ENCODE results near the gene HADHB.
"Not testable (repeated sequence)": the region's sequence is repeated elsewhere in the genome, so short reads cannot be mapped to it uniquely, and the experiment has no call there.

Gene HADHB

GRCh38 chr2:26326514-26326913 lies 81.8 kb downstream of the HADHB start:
- in situ Hi-C loops (cut with MboI; ENCODE audit: low sequenced_read_pairs), result no loop called here

- in situ Hi-C loops (cut with MboI; ENCODE audit: low sequenced_read_pairs), result no loop called here
Measured at GRCh38 chr2:26327291-26328272, 82.8 kb downstream of the HADHB start.

- in situ Hi-C loops (cut with MboI; ENCODE audit: low sequenced_read_pairs), result not testable (repeated sequence)
Measured at GRCh38 chr2:26329083-26329482, 84.3 kb downstream of the HADHB start.

GRCh38 chr2:26330114-26330549 lies 85.4 kb downstream of the HADHB start:
- in situ Hi-C loops (cut with MboI; ENCODE audit: low sequenced_read_pairs), result no loop called here

GRCh38 chr2:26330604-26331003 lies 85.9 kb downstream of the HADHB start:
- in situ Hi-C loops (cut with MboI; ENCODE audit: low sequenced_read_pairs), result no loop called here

GRCh38 chr2:26331321-26331720 lies 86.6 kb downstream of the HADHB start:
- in situ Hi-C loops (cut with MboI; ENCODE audit: low sequenced_read_pairs), result not testable (repeated sequence)

GRCh38 chr2:26333293-26333692 lies 88.6 kb downstream of the HADHB start:
- in situ Hi-C loops (cut with MboI; ENCODE audit: low sequenced_read_pairs), result no loop called here

- in situ Hi-C loops (cut with MboI; ENCODE audit: low sequenced_read_pairs), result no loop called here
Measured at GRCh38 chr2:26335231-26335630, 90.5 kb downstream of the HADHB start.

GRCh38 chr2:26336719-26337118 lies 92.0 kb downstream of the HADHB start:
- in situ Hi-C loops (cut with MboI; ENCODE audit: low sequenced_read_pairs), result no loop called here

GRCh38 chr2:26337298-26337697 lies 92.6 kb downstream of the HADHB start:
- in situ Hi-C loops (cut with MboI; ENCODE audit: low sequenced_read_pairs), result no loop called here
